Panc1 (cell line): ENCODE results near the gene USH1G.

ENCODE experiments used
- CTCF ChIP-seq: fragments of 450-650 bp; IDR thresholded peaks from 2 replicates; pipeline ENCODE4 v1.5.1; 2017; ENCODE audit warnings: mild to moderate bottlenecking
- POLR2AphosphoS5 ChIP-seq: IDR thresholded peaks from 2 replicates; pipeline ENCODE4 v1.6.1; 2012; ENCODE audit warnings: mild to moderate bottlenecking, low read depth, low read length, moderate library complexity
- REST ChIP-seq, 2 experiments: IDR thresholded peaks; 2 replicates each; pipeline ENCODE4 v1.6.1; 2011 to 2012; ENCODE audit warnings: low read depth in 2 of 2, control low read depth in 1 of 2, low read length in 1 of 2, mild to moderate bottlenecking in 1 of 2, moderate library complexity in 1 of 2; ENCODE audit not compliant: insufficient read depth in 1 of 2
- SIN3A ChIP-seq: IDR thresholded peaks from 2 replicates; pipeline ENCODE4 v1.6.1; 2012; ENCODE audit warnings: low read depth, mild to moderate bottlenecking, low read length, moderate library complexity, borderline replicate concordance; ENCODE audit not compliant: insufficient read depth

GRCh38 chr17:74923538-74924249 lies 639 bp upstream of the USH1G start:
- TF ChIP-seq CTCF (peak; percentile 99), POLR2AphosphoS5 (no peak), REST (IDR thresholded peaks at IDR 0.05; ENCODE audit: insufficient read depth in 1 of 2, low read depth in 2 of 2, low read length in 1 of 2) (no peak), SIN3A (no peak)
